Measurements from ENCODE around the gene OGFR.

- no peak for TF ChIP-seq ZNF10 (tag by site-specific recombination; IDR thresholded peaks at IDR 0.05)
- no peak for TF ChIP-seq TCF7L2 (IDR thresholded peaks at IDR 0.05; ENCODE audit: borderline replicate concordance, low read depth, low read length)
- TF ChIP-seq ZBTB20 (tag by site-specific recombination; IDR thresholded peaks at IDR 0.05) = no peak
- TF ChIP-seq CTCF (tag by site-specific recombination; IDR thresholded peaks at IDR 0.05) = no peak
- no peak for TF ChIP-seq ZNF76 (tag by site-specific recombination; IDR thresholded peaks at IDR 0.05; ENCODE audit: borderline replicate concordance, low read depth)
- TF ChIP-seq, protein P1, sequence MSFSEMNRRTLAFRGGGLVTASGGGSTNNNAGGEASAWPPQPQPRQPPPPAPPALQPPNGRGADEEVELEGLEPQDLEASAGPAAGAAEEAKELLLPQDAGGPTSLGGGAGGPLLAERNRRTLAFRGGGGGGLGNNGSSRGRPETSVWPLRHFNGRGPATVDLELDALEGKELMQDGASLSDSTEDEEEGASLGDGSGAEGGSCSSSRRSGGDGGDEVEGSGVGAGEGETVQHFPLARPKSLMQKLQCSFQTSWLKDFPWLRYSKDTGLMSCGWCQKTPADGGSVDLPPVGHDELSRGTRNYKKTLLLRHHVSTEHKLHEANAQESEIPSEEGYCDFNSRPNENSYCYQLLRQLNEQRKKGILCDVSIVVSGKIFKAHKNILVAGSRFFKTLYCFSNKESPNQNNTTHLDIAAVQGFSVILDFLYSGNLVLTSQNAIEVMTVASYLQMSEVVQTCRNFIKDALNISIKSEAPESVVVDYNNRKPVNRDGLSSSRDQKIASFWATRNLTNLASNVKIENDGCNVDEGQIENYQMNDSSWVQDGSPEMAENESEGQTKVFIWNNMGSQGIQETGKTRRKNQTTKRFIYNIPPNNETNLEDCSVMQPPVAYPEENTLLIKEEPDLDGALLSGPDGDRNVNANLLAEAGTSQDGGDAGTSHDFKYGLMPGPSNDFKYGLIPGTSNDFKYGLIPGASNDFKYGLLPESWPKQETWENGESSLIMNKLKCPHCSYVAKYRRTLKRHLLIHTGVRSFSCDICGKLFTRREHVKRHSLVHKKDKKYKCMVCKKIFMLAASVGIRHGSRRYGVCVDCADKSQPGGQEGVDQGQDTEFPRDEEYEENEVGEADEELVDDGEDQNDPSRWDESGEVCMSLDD (tag by site-specific recombination; IDR thresholded peaks at IDR 0.05) = no peak
- TF ChIP-seq ZNF19 (tag by site-specific recombination; IDR thresholded peaks at IDR 0.05; ENCODE audit: low read depth) = no peak
- no peak for TF ChIP-seq ZNF274 (IDR thresholded peaks at IDR 0.05; ENCODE audit: low read length)
- no peak for TF ChIP-seq ZNF274 (tag by site-specific recombination; IDR thresholded peaks at IDR 0.05; ENCODE audit: borderline replicate concordance)
- TF ChIP-seq ZSCAN18 (tag by site-specific recombination; IDR thresholded peaks at IDR 0.05) = no peak
- no peak for TF ChIP-seq ZBTB44 (tag by site-specific recombination; IDR thresholded peaks at IDR 0.05)
- TF ChIP-seq REPIN1 (tag by site-specific recombination; IDR thresholded peaks at IDR 0.05; ENCODE audit: low read depth) = no peak
- no peak for TF ChIP-seq ZNF596 (tag by site-specific recombination; IDR thresholded peaks at IDR 0.05)
- TF ChIP-seq ZNF157 (tag by site-specific recombination; IDR thresholded peaks at IDR 0.05) = no peak
Measured at GRCh38 chr20:62852196-62852595, 47.6 kb downstream of the OGFR start.
